Astrocyte of the spinal cord (primary cell): ENCODE data around the gene CEP72.
A peak's percentile ranks its signal among the peaks of the same experiment; 100 is the strongest.

ENCODE experiments used
- DNase-seq: peaks from one replicate; pipeline ENCODE4 v3.0.0; 2011; ENCODE audit warnings: low read depth, low spot score
- H3K4me3 ChIP-seq: 2 replicates; pipeline ENCODE4 v1.5.1; 2011; ENCODE audit warnings: low read depth, mild to moderate bottlenecking, low read length, moderate library complexity
- CTCF ChIP-seq: IDR thresholded peaks from 2 replicates; pipeline ENCODE4 v1.5.1; 2012; ENCODE audit warnings: low read depth, mild to moderate bottlenecking, low read length, inconsistent platforms
- in situ Hi-C: cut with HindIII; loops from 2 replicates; pipeline ENCODE4 v1.10.0; 2017; ENCODE audit warnings: low sequenced_read_pairs

Gene CEP72

GRCh38 chr5:611731-612486 is at the start of gene CEP72:
TSS of gene CEP72 (plus strand) at chr5:612340. CDS start at chr5:612362, 22 bp downstream.
- H3K4me3 ChIP-seq = peak within 1 kb of the TSS; percentile 73
- in situ Hi-C loops = no loop called here
- peak; percentile 84 for DNase-seq
- no peak for TF ChIP-seq CTCF

GRCh38 chr5:565782-566440 is 46.2 kb upstream of the CEP72 start:
- no peak overlapping the region for H3K4me3 ChIP-seq
- peak; percentile 8 for DNase-seq
- in situ Hi-C loops = no loop called here
- no peak for TF ChIP-seq CTCF

GRCh38 chr5:566636-567309 is 45.4 kb upstream of the CEP72 start:
- DNase-seq = no peak
- no peak for TF ChIP-seq CTCF
- in situ Hi-C loops = no loop called here
- H3K4me3 ChIP-seq = no peak overlapping the region

GRCh38 chr5:567664-568060 is 44.5 kb upstream of the CEP72 start:
- in situ Hi-C loops = no loop called here
- no peak overlapping the region for H3K4me3 ChIP-seq
- no peak for TF ChIP-seq CTCF
- no peak for DNase-seq

- H3K4me3 ChIP-seq = no peak overlapping the region
- TF ChIP-seq CTCF = no peak
- in situ Hi-C loops = no loop called here
- no peak for DNase-seq
Observed at GRCh38 chr5:568061-568781, 43.9 kb upstream of the CEP72 start.

- in situ Hi-C loops = no loop called here
- no peak overlapping the region for H3K4me3 ChIP-seq
- no peak for TF ChIP-seq CTCF
- no peak for DNase-seq
Observed at GRCh38 chr5:568809-569208, 43.3 kb upstream of the CEP72 start.
